Endothelial cell (in vitro differentiated cells): Measurements from ENCODE around the gene FUT8. TPM values are rescaled to one million over a fixed set of nuclear protein-coding genes. Genes with fewer than 3 reads are reported as not detected.
"Not testable (repeated sequence)": the region's sequence is repeated elsewhere in the genome, so short reads cannot be mapped to it uniquely, and the experiment has no call there.

Source experiments
- DNase-seq: peaks from one replicate; pipeline ENCODE4 v3.0.0; 2021; ENCODE audit warnings: low spot score
- H3K27ac Mint-ChIP-seq: one replicate; pipeline ENCODE4 v1.8.0; 2021; ENCODE audit warnings: mixed read lengths, inconsistent platforms; ENCODE audit not compliant: unreplicated experiment
- H3K27me3 Mint-ChIP-seq: one replicate; pipeline ENCODE4 v1.8.0; 2021; ENCODE audit warnings: mild to moderate bottlenecking, moderate library complexity, mixed read lengths, inconsistent platforms; ENCODE audit not compliant: unreplicated experiment
- H3K36me3 Mint-ChIP-seq: one replicate; pipeline ENCODE4 v1.8.0; 2021; ENCODE audit warnings: mild to moderate bottlenecking, low read depth, mixed read lengths, inconsistent platforms; ENCODE audit not compliant: unreplicated experiment
- H3K4me1 Mint-ChIP-seq: one replicate; pipeline ENCODE4 v1.8.0; 2021; ENCODE audit warnings: mild to moderate bottlenecking, mixed read lengths, inconsistent platforms; ENCODE audit not compliant: unreplicated experiment
- H3K4me3 Mint-ChIP-seq: one replicate; pipeline ENCODE4 v1.8.0; 2021; ENCODE audit warnings: mild to moderate bottlenecking, mixed read lengths, inconsistent platforms; ENCODE audit not compliant: unreplicated experiment
- H3K9me3 Mint-ChIP-seq: one replicate; pipeline ENCODE4 v1.8.0; 2021; ENCODE audit warnings: mixed read lengths, inconsistent platforms; ENCODE audit not compliant: unreplicated experiment
- CTCF ChIP-seq: fragments of 200-600 bp; sonication (generic); IDR thresholded peaks from one replicate; pipeline ENCODE4 v1.5.0; 2021; ENCODE audit warnings: antibody characterized with exemption; ENCODE audit not compliant: unreplicated experiment
- total RNA-seq: library from RNA; stranded (reverse); fragmentation: NEBNext Ultra II Directional; extraction: Animal tissue kit (Norgen Biotek cat#: 25700); gene quantifications from one replicate; pipeline ENCODE4 v1.2.1, GENCODE V29; 2021; ENCODE audit not compliant: unreplicated experiment

The FUT8 gene
- total RNA-seq, 1 donor from 2014 or later, result 65.4 TPM

GRCh38 chr14:65623759-65624158 is 211.2 kb downstream of the FUT8 start:
- no peak for DNase-seq
- no peaks in the 10 kb centered on the region for H3K9me3 Mint-ChIP-seq
- peaks cover 4% of the 10 kb centered on the region for H3K4me1 Mint-ChIP-seq
- no peak for TF ChIP-seq CTCF
- no peak overlapping the region for H3K27ac Mint-ChIP-seq
- H3K4me3 Mint-ChIP-seq, result no peak overlapping the region
- H3K36me3 Mint-ChIP-seq, result no peaks in the 10 kb centered on the region
- H3K27me3 Mint-ChIP-seq, result peaks cover 3% of the 10 kb centered on the region

GRCh38 chr14:65627315-65627714 is 214.8 kb downstream of the FUT8 start:
- Mint-ChIP-seq H3K27ac (no peak overlapping the region), H3K27me3 (peaks cover 3% of the 10 kb centered on the region), H3K4me3 (no peak overlapping the region), H3K9me3 (no peaks in the 10 kb centered on the region), H3K4me1 (no peaks in the 10 kb centered on the region), H3K36me3 (peaks cover 6% of the 10 kb centered on the region)
- no peak for DNase-seq
- TF ChIP-seq CTCF, result no peak

GRCh38 chr14:65628664-65629063 is 216.1 kb downstream of the FUT8 start:
- no peak for TF ChIP-seq CTCF
- no peaks in the 10 kb centered on the region for H3K9me3 Mint-ChIP-seq
- H3K4me1 Mint-ChIP-seq, result no peaks in the 10 kb centered on the region
- peaks cover 3% of the 10 kb centered on the region for H3K27me3 Mint-ChIP-seq
- no peak overlapping the region for H3K27ac Mint-ChIP-seq
- no peak for DNase-seq
- H3K36me3 Mint-ChIP-seq, result peaks cover 10% of the 10 kb centered on the region
- no peak overlapping the region for H3K4me3 Mint-ChIP-seq

GRCh38 chr14:65631040-65631439 is 218.5 kb downstream of the FUT8 start:
- no peak for TF ChIP-seq CTCF
- no peaks in the 10 kb centered on the region for H3K4me1 Mint-ChIP-seq
- no peaks in the 10 kb centered on the region for H3K9me3 Mint-ChIP-seq
- H3K36me3 Mint-ChIP-seq, result peaks cover 22% of the 10 kb centered on the region
- no peak overlapping the region for H3K27ac Mint-ChIP-seq
- no peak overlapping the region for H3K4me3 Mint-ChIP-seq
- no peak for DNase-seq
- H3K27me3 Mint-ChIP-seq, result no peaks in the 10 kb centered on the region

GRCh38 chr14:65632487-65632886 is 220.0 kb downstream of the FUT8 start:
- TF ChIP-seq CTCF, result no peak
- no peak overlapping the region for H3K27ac Mint-ChIP-seq
- DNase-seq, result no peak
- no peak overlapping the region for H3K4me3 Mint-ChIP-seq
- no peaks in the 10 kb centered on the region for H3K9me3 Mint-ChIP-seq
- H3K36me3 Mint-ChIP-seq, result peaks cover 22% of the 10 kb centered on the region
- no peaks in the 10 kb centered on the region for H3K27me3 Mint-ChIP-seq
- H3K4me1 Mint-ChIP-seq, result no peaks in the 10 kb centered on the region

GRCh38 chr14:65633666-65634065 is 221.1 kb downstream of the FUT8 start:
- H3K36me3 Mint-ChIP-seq, result peaks cover 22% of the 10 kb centered on the region
- not testable (repeated sequence) for H3K4me3 Mint-ChIP-seq, H3K27ac Mint-ChIP-seq, H3K9me3 Mint-ChIP-seq, DNase-seq, H3K4me1 Mint-ChIP-seq, H3K27me3 Mint-ChIP-seq
